Endothelial cell (in vitro differentiated cells): ENCODE results near the gene LCN10. TPM values are rescaled to one million over a fixed set of nuclear protein-coding genes. Genes with fewer than 3 reads are reported as not detected.
A peak's percentile ranks its signal among the peaks of the same experiment; 100 is the strongest.

Source experiments
- DNase-seq: peaks from one replicate; pipeline ENCODE4 v3.0.0; 2021; ENCODE audit warnings: low spot score
- H3K27ac Mint-ChIP-seq: one replicate; pipeline ENCODE4 v1.8.0; 2021; ENCODE audit warnings: mixed read lengths, inconsistent platforms; ENCODE audit not compliant: unreplicated experiment
- H3K27me3 Mint-ChIP-seq: one replicate; pipeline ENCODE4 v1.8.0; 2021; ENCODE audit warnings: mild to moderate bottlenecking, moderate library complexity, mixed read lengths, inconsistent platforms; ENCODE audit not compliant: unreplicated experiment
- H3K36me3 Mint-ChIP-seq: one replicate; pipeline ENCODE4 v1.8.0; 2021; ENCODE audit warnings: mild to moderate bottlenecking, low read depth, mixed read lengths, inconsistent platforms; ENCODE audit not compliant: unreplicated experiment
- H3K4me1 Mint-ChIP-seq: one replicate; pipeline ENCODE4 v1.8.0; 2021; ENCODE audit warnings: mild to moderate bottlenecking, mixed read lengths, inconsistent platforms; ENCODE audit not compliant: unreplicated experiment
- H3K4me3 Mint-ChIP-seq: one replicate; pipeline ENCODE4 v1.8.0; 2021; ENCODE audit warnings: mild to moderate bottlenecking, mixed read lengths, inconsistent platforms; ENCODE audit not compliant: unreplicated experiment
- H3K9me3 Mint-ChIP-seq: one replicate; pipeline ENCODE4 v1.8.0; 2021; ENCODE audit warnings: mixed read lengths, inconsistent platforms; ENCODE audit not compliant: unreplicated experiment
- total RNA-seq: library from RNA; stranded (reverse); fragmentation: NEBNext Ultra II Directional; extraction: Animal tissue kit (Norgen Biotek cat#: 25700); gene quantifications from one replicate; pipeline ENCODE4 v1.2.1, GENCODE V29; 2021; ENCODE audit not compliant: unreplicated experiment
- TF ChIP-seq, protein P1 (sequence below): fragments of 200-600 bp; sonication (generic); IDR thresholded peaks from one replicate; pipeline ENCODE4 v1.5.0; 2021; ENCODE audit warnings: antibody characterized with exemption; ENCODE audit not compliant: unreplicated experiment

The LCN10 gene
- total RNA-seq, 1 donor from 2014 or later = not detected

DNA sequence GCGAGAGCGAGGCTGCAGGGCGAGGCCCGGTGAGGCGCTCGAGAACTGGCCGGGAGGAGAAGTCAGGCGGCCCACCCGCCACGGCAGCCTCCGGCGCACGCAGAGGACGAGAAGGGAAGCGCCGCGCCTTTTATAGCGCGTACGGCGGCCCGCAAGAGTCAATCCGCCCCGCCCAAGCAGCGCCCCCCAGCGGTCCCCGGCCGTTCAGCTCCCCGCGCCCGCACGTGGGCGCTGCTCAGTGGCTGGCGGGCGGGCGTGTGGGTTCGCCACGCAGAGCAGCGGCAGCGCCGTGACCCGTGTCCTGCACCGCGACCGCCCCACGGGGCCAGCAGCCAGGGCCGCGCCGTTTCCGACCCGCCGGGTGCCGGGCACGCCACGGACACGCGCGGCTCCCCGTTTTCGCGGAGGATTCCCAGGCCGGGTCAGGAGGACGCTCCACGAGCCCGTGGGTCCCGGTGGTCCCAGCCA, 14.6 kb downstream of the LCN10 start:
- H3K9me3 Mint-ChIP-seq = no peaks in the 10 kb centered on the region
- peaks cover 24% of the 10 kb centered on the region for H3K36me3 Mint-ChIP-seq
- DNase-seq = peak; percentile 93
- H3K4me1 Mint-ChIP-seq = peaks cover 23% of the 10 kb centered on the region
- peaks cover 35% of the 10 kb centered on the region for H3K27me3 Mint-ChIP-seq
- TF ChIP-seq, protein P1, sequence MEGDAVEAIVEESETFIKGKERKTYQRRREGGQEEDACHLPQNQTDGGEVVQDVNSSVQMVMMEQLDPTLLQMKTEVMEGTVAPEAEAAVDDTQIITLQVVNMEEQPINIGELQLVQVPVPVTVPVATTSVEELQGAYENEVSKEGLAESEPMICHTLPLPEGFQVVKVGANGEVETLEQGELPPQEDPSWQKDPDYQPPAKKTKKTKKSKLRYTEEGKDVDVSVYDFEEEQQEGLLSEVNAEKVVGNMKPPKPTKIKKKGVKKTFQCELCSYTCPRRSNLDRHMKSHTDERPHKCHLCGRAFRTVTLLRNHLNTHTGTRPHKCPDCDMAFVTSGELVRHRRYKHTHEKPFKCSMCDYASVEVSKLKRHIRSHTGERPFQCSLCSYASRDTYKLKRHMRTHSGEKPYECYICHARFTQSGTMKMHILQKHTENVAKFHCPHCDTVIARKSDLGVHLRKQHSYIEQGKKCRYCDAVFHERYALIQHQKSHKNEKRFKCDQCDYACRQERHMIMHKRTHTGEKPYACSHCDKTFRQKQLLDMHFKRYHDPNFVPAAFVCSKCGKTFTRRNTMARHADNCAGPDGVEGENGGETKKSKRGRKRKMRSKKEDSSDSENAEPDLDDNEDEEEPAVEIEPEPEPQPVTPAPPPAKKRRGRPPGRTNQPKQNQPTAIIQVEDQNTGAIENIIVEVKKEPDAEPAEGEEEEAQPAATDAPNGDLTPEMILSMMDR = peak; percentile 96
- H3K4me3 Mint-ChIP-seq = no peak overlapping the region
- H3K27ac Mint-ChIP-seq = no peak overlapping the region

DNA sequence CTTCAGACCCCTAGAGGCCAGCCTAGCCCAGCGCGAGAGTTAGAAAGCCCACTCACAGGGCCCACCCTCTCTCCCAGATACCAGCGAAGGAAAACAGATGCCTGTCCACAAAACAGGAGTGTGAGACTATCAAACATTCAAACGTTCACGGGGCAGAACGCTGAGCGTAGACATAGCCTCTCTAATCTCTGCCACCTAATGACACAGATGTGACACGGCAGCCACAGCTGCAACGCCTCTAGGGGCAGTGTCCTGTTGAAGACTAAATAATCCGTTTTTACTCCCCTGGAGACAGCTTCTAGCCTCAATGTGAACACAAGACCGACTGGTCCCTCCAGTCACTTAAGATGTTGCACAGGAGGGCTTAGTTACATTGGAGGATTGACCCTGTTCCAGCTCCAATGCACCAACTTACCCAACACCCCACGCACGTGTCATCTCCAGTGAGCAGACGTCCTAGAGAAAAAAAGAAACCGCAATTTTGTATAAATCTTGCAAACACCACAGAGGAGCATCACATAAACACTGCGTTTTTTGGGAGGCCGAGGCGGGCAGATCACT, 16.0 kb downstream of the LCN10 start:
- Mint-ChIP-seq H3K4me1 (peaks cover 23% of the 10 kb centered on the region), H3K27me3 (peaks cover 33% of the 10 kb centered on the region)
- no peak for DNase-seq

DNA sequence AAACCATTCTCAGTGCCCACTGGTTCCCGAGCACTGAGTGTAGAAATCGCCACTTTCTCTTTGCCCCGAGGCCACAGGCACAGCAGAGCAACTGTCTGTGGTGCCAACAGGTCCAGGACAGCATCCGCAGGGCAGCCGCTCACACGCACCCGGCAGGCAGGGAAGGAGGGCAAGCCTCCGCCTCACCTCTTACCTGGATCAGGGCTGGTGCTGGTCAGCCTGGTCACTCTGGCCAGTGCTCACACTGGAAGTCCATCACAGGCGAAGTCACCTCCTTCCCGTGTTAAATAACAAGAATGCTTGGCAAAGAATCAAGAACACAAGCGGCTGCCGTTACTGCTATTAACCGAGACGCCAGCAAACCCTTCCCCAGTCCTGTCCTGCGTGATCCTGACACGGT, 16.6 kb downstream of the LCN10 start:
- no peaks in the 10 kb centered on the region for H3K9me3 Mint-ChIP-seq
- no peak for DNase-seq
- H3K4me3 Mint-ChIP-seq = peak overlapping the region; percentile 98
- H3K4me1 Mint-ChIP-seq = peaks cover 23% of the 10 kb centered on the region
- peaks cover 37% of the 10 kb centered on the region for H3K27me3 Mint-ChIP-seq
- TF ChIP-seq, protein P1 = no peak
- peak overlapping the region; percentile 49 for H3K27ac Mint-ChIP-seq
- H3K36me3 Mint-ChIP-seq = peaks cover 26% of the 10 kb centered on the region

More for the DNA sequence above, 16.0 kb downstream of the LCN10 start:
- TF ChIP-seq, protein P1 = no peak
- peaks cover 24% of the 10 kb centered on the region for H3K36me3 Mint-ChIP-seq
- H3K4me3 Mint-ChIP-seq = peak overlapping the region; percentile 98
- H3K9me3 Mint-ChIP-seq = no peaks in the 10 kb centered on the region
- peak overlapping the region; percentile 95 for H3K27ac Mint-ChIP-seq

DNA sequence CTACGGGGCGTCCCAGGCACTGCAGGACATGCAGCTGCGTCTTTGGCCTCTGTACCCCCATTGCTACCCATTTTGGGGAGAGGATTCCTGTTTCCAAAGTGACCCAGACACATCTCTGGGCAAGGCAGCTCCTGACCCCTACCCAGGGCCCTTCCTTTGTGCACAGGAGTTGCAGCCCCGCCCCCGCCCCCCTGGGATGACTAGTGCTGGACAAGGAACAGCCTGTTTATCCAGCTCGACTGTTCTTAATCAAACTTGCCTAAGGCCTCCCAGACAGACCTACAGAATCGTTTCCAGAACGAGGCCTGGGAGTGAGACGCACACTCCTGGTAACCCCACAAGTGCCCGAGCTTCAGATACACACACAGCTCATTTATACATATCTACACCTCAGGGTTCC, 17.1 kb downstream of the LCN10 start:
- peaks cover 36% of the 10 kb centered on the region for H3K27me3 Mint-ChIP-seq
- TF ChIP-seq, protein P1 = no peak
- peak overlapping the region; percentile 98 for H3K4me3 Mint-ChIP-seq
- H3K36me3 Mint-ChIP-seq = peaks cover 28% of the 10 kb centered on the region
- H3K9me3 Mint-ChIP-seq = no peaks in the 10 kb centered on the region
- no peak for DNase-seq
- H3K4me1 Mint-ChIP-seq = peaks cover 23% of the 10 kb centered on the region
- no peak overlapping the region for H3K27ac Mint-ChIP-seq

DNA sequence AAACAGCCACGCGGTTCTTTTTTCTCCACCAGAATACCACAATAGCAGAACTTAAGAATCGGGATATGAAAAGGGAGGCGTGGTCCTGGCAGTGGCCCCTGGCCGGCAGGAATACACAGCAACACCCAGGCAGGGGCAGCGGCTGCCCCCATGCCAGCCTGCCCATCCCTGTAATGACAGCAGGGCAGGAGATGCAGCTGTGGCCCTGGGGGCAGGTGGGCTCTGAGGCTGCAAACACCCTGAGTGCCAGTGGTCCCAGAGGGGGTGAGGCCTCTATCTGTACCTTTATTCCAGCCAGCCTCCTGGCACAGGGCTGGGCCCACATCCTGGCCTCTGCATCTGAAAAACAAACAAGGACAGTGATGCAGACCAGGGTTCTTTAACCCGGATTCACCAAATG, 18.0 kb downstream of the LCN10 start:
- H3K36me3 Mint-ChIP-seq = peaks cover 31% of the 10 kb centered on the region
- H3K9me3 Mint-ChIP-seq = no peaks in the 10 kb centered on the region
- H3K4me3 Mint-ChIP-seq = peak overlapping the region; percentile 37
- peaks cover 23% of the 10 kb centered on the region for H3K4me1 Mint-ChIP-seq
- TF ChIP-seq, protein P1 = no peak
- peaks cover 32% of the 10 kb centered on the region for H3K27me3 Mint-ChIP-seq
- no peak for DNase-seq
- no peak overlapping the region for H3K27ac Mint-ChIP-seq
